ENCODE data around the gene COL4A2.

DNA sequence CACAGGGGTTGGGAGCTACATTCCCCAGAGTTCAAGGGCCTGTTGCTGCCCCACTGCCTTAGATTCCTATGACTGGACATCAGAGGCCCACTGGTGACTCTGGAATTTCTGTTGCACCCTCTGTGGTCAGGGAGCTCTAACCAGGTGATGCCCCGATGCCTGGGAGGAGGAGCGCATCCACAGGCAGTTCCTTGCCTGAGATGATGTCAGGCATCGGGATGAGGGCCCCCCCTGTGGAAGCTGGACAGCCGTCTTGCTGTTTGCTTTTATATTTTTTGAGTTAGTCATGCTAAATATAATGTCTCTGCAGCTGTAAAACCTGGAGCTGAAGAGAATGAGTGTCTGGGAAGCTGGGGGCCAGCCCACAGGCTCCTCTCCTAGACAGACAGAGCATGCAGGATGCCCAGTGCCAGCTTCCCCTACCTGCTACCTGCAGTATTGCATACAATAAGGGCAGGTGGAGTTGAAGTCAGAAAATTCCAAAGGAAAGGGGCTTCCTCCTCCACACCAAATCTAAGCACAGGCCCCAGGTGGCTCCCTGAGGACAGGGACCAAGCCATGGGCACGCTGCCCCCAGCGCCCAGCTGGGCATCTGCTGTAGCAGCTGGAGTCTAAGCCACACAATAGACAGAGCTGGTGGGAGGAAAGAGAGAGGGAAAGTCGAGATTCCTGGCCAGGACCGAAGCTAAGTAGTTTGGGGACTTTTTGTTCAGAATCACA, 16.2 kb downstream of the COL4A2 start:
- TF ChIP-seq, protein P1, sequence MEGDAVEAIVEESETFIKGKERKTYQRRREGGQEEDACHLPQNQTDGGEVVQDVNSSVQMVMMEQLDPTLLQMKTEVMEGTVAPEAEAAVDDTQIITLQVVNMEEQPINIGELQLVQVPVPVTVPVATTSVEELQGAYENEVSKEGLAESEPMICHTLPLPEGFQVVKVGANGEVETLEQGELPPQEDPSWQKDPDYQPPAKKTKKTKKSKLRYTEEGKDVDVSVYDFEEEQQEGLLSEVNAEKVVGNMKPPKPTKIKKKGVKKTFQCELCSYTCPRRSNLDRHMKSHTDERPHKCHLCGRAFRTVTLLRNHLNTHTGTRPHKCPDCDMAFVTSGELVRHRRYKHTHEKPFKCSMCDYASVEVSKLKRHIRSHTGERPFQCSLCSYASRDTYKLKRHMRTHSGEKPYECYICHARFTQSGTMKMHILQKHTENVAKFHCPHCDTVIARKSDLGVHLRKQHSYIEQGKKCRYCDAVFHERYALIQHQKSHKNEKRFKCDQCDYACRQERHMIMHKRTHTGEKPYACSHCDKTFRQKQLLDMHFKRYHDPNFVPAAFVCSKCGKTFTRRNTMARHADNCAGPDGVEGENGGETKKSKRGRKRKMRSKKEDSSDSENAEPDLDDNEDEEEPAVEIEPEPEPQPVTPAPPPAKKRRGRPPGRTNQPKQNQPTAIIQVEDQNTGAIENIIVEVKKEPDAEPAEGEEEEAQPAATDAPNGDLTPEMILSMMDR (IDR thresholded peaks at IDR 0.05) = no peak
- TF ChIP-seq POLR2AphosphoS5 (IDR thresholded peaks at IDR 0.05) = no peak

Data from transverse colon (tissue), 4 donors.